Measurements from ENCODE around the gene RNF217. TPM values are rescaled to one million over a fixed set of nuclear protein-coding genes. Genes with fewer than 3 reads are reported as not detected.
"Not testable (repeated sequence)": the region's sequence is repeated elsewhere in the genome, so short reads cannot be mapped to it uniquely, and the experiment has no call there.

RNF217 gene, protein sequence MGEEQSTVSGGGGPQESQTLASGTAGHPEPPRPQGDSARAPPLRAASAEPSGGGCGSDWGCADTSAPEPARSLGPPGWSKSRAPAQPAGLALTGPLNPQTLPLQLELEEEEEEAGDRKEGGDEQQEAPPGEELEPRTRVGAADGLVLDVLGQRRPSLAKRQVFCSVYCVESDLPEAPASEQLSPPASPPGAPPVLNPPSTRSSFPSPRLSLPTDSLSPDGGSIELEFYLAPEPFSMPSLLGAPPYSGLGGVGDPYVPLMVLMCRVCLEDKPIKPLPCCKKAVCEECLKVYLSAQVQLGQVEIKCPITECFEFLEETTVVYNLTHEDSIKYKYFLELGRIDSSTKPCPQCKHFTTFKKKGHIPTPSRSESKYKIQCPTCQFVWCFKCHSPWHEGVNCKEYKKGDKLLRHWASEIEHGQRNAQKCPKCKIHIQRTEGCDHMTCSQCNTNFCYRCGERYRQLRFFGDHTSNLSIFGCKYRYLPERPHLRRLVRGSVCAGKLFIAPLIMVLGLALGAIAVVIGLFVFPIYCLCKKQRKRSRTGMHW
- total RNA-seq (2014; rRNA removed) = 10.5 and 11.3 TPM in 2 replicates
- polyA plus RNA-seq (2012) = 7.6 TPM

DNA sequence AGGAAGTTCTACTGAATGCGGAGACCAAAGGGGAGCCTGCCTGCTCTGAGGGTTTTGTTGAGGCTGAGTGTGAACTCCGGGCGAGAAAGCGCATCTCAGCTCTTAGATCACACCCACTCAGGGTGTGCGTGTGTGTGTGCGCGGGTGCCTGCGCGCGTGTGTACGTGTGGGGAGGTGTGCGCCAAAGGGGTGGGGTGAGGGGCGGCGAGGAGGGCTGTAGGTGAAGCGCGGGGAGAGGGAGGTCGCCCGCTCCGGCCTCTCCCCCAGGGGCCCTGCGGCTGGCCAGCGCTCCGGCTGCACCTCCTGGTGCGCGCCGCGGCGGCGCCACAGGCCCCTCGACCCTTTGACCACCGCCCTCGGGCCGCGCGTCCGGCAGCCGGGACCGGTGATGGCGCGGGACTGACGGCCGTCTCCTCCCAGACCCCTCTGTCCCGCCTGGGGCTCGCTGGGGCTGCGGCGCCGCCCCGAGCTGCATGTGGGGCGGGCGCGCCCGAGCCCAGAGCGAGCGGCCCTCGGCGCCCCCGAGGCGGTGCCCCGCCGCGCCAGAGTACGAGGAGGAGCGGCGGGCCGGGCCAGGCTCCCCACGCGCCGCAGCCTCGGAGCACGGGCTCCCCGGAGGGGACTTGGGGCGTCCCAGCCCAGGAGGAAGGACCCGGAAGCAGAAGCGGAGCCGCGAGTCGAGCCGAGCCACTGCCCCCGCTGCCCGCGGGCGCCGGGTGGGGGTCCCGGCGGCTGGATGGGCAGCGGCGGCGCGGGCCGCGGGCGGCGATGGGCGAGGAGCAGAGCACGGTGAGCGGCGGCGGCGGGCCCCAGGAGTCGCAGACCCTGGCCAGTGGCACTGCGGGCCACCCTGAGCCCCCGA is at the start of gene RNF217:
Gene RNF217 (plus strand): TSS at position 661 of the 862 bp plus-strand sequence. CDS start 108 bp downstream, at position 769.
- DNase-seq (ENCODE audit: low read depth) = peak; percentile 68

GRCh38 chr6:124913056-124913455 is 49.2 kb upstream of the RNF217 start:
- no peak for DNase-seq (ENCODE audit: low read depth)

GRCh38 chr6:124917769-124918168 is 44.5 kb upstream of the RNF217 start:
- DNase-seq (ENCODE audit: low read depth) = no peak

DNA sequence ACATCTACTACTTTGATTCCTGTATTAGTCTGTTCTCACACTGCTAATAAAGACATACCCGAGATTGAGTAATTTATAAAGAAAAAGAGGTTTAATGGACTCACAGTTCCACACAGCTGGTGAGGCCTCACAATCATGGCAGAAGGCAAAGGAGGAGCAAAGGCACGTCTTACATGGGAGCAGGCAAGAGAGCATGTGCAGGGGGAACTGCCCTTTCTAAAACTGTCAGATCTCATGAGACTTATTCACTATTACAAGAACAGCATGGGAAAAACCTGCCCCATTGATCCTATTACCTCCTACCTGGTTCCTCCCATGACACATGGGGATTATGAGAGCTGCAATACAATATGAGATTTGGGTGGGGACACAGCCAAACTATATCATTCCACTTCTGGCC is 42.5 kb upstream of the RNF217 start:
- not testable (repeated sequence) for DNase-seq (ENCODE audit: low read depth)

DNA sequence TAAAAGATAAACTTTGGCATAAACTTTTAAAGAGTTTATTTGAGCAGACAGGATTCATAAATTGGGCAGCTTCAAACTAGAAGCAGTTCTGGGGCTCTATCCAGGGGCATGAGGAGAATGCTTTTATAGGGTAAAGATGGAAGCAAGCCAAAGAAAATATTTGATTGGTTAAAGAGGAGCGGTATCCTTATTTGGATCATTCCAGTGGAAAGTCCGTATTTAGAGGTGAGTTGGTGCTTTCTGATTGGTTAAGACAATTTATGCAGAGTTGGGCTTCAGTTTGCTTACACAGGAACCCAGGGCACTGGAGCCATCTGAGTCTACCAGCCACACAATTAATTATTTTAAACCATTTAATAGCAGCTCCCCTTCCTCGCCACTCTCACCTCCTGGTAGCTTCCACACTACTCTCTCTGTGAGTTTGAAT is 37.9 kb upstream of the RNF217 start:
- peak; percentile 29 for DNase-seq (ENCODE audit: low read depth)

DNA sequence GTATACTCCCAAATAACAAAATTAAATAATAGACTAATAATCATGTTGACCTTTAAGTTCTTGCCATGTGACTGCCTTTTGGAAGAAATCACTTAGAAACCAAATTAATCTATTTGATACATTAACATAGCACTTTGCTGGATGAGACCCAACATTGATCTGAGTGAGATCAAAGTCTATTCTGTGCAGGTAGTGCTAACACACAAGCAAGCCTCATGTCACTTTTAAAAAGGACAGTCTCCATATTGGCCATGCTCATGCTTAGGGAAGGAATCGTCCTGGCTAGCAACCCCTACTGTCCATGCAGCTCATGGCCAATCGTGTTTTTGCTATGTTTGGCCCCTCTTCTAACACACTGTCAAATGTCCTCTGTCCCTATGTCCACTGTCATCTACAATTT is 35.8 kb upstream of the RNF217 start:
- DNase-seq (ENCODE audit: low read depth) = no peak

GRCh38 chr6:124927806-124928205 is 34.4 kb upstream of the RNF217 start:
- peak; percentile 80 for DNase-seq (ENCODE audit: low read depth)

DNA sequence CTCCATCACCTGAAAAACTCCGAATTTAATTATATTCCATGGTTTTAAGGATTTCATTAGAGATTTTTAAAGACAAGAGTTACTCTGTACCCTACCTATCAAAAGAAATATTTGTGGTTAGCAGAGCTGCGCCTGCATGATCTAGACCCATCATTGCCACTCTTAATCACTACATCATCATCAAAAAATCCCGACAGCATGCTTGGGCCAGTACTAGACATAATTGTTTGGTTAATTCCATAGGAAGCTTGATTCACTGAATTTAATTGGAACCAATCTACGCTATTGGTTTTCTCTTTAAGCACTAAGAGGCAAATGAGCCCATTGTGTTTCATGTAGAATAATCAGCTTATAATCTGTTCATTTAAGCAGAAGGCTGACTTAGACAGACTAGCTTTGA is 33.4 kb upstream of the RNF217 start:
- DNase-seq (ENCODE audit: low read depth) = no peak

DNA sequence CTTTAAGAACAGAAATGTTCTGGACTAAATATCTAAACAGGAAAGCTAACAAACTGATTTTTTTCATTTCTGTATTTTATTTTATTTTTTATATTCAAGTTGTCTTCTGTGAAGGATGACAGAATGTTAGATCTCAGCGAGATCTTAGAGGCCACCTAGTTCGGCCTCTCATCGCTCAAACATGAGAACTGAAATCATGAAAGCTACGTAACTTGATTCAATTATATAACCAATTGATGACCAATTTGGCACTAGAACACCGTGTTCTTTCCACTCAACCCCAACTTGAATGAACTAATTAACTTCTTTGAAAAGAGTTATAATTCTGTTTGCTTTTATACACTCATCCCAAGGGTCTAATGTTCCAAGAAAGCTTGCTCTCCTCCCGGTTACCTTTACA is 24.6 kb upstream of the RNF217 start:
- no peak for DNase-seq (ENCODE audit: low read depth)

DNA sequence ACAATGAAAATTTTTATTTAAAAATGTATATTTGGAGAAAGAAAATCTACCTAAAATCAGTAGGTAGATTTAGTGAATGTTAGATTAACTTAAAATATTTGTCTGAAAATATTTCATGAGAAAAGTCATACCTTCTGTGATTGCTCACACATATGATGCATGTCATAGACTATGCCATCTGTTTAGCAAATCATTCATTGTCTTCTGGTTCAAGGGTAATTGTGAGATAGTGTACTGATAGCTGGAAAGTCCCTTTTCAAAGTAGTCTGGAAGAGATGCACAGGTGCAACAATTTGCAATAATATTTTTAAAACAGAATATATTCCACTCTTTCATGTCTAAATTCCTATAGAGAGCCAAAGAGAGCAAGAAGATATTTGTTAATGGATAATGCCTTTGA is 21.0 kb upstream of the RNF217 start:
- DNase-seq (ENCODE audit: low read depth) = peak; percentile 14

GRCh38 chr6:124943658-124944057 is 18.6 kb upstream of the RNF217 start:
- peak; percentile 43 for DNase-seq (ENCODE audit: low read depth)

DNA sequence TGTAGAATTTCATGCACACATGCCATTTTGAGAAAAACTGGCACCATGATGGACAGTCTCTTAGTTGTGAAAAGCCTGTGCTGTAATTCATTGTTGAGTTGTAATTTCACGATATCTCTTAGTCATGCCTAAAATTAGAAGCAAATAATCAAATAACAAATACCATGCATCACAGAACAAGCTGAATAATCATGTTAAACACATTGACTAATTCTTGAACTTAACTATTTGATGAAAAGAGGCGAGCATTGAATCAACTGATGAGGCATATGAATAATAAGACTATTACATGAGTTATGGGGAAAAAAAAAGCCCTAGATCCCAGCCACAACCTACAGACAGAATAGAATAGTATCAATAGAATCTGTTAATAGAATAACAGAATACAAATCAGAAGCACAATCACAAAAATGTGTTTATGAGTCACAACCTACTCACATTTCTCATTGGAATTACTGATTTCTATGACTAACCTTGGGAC is 14.2 kb upstream of the RNF217 start:
- DNase-seq (ENCODE audit: low read depth) = peak; percentile 55

DNA sequence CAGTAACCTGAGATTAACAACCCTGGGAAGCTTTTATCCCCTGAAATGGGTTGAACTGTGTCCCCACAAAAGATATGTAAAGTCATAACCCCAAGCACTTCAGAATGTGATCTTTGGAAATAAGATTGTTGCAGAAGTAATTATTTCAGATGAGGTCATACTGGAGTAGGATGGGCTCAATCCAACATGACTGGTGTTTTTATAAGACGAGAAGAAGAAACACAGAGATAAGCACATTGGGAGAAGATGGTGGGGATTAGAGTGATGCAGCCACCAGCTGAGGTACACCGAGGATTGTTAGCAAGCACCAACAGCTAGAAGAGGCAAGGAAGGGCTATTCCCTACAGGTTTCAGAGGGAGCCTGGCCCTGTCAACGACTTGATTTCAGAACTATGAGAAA is 12.5 kb upstream of the RNF217 start:
- DNase-seq (ENCODE audit: low read depth) = no peak

- no peak for DNase-seq (ENCODE audit: low read depth)
Measured at GRCh38 chr6:124953808-124954207, 8.4 kb upstream of the RNF217 start.

GRCh38 chr6:124955108-124955856 is 7.0 kb upstream of the RNF217 start:
- no peak for DNase-seq (ENCODE audit: low read depth)

DNA sequence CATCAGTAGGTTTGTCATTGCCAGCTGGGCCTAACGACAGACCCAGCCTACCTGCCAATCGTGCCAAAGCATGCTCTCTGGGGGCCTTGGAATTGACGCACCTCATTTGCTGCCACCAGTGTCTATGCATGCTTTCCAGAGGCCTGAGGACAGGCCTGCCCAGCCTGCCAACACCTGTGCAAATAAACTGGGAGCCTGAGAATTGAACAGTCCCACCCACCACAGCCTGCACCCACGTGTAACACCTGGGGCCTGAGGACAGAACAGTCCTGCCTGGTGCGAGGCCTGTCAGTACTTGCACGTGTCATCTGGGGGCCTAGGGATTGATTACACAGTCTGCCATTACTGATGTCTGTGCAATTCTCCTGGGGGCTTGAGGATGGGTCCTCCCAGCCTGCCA is 6.2 kb upstream of the RNF217 start:
- DNase-seq (ENCODE audit: low read depth) = no peak

- DNase-seq (ENCODE audit: low read depth) = peak; percentile 15
Measured at GRCh38 chr6:124958149-124958548, 4.1 kb upstream of the RNF217 start.

GRCh38 chr6:124958759-124959354 is 3.4 kb upstream of the RNF217 start:
- peak; percentile 69 for DNase-seq (ENCODE audit: low read depth)

- DNase-seq (ENCODE audit: low read depth) = no peak
Measured at GRCh38 chr6:124960757-124961463, 1.3 kb upstream of the RNF217 start.

DNA sequence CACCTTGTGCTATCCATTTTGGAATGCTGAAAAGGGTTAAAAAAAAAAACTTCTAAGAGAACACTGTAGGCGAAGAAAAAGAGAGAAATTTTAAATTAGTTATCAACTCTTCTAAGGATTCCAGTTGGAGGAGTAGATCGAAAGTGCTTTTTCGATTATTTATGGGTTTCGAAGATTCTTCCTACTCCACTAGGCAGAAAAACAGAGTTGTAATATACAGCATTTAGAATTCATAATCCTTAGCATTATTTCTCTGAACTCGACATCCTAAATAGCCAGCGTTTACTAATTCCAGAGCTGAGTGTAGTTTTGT is 817 bp upstream of the RNF217 start:
- no peak for DNase-seq (ENCODE audit: low read depth)

Measured in LHCN-M2 (cell line).